ENCODE measurements around the gene DHH. TPM values are rescaled to one million over a fixed set of nuclear protein-coding genes. Genes with fewer than 3 reads are reported as not detected.

The DHH gene
- polyA plus RNA-seq, 2 of the 4 experiments (the other 2 are of a cell fraction): not detected

DNA sequence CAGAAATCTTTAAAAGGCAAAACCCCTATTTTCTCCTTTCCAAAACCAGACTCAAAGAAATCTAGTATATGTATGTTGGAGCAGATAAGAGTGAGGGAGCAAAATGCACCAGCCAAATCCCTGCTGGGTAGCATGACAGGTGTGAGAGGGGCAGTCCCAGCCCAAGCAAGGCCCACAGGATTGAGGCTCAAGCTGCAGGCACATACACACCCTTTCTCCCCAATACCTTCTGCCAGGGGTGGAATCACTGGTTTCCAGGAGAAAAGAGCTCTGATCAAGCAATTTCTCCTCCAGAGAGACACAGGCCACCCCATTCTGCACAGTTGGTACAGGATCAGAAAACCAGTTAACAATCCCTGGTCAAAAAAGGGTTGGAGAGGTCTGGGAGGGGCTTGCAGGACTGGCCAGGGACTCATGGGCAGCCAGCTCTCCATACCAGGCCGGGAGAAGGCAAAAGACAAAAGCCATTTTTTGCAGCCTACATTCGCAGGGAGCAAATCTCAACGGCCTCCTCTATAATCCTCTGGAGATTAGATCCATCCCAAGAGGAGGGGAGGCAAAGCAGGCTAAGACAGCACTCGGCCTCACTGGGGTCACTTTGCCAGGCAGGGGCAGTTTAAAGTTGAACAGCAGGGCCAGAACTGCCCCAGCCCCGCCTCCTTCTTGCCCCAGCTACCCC lies 36.1 kb downstream of the DHH start:
- H3K4me1 ChIP-seq: peaks cover 34% of the 10 kb centered on the region
- peak overlapping the region; percentile 94 to 99 for H3K27ac ChIP-seq
- H3K4me3 ChIP-seq: peak overlapping the region; percentile 81
- WGBS (ENCODE audit: missing lambda C conversion rate): 17% methylated on average over 5 of the region's 5 CpGs
- TF ChIP-seq MYC (IDR thresholded peaks at IDR 0.05; ENCODE audit: borderline replicate concordance, low read length): no peak
- TF ChIP-seq CBX8 (IDR thresholded peaks at IDR 0.05): no peak
- TF ChIP-seq ZSCAN20 (CRISPR knock-in tag; IDR thresholded peaks at IDR 0.05): no peak
- TF ChIP-seq ZC3H11A (IDR thresholded peaks at IDR 0.05): no peak
- no peak for TF ChIP-seq JUN (IDR thresholded peaks at IDR 0.05)
- ATAC-seq (no peak), FAIRE-seq (no peak), DNase-seq (ENCODE audit: low read depth in 1 of 2, low spot score in 1 of 2) (no peak)
- CTCF ChIA-PET: interaction anchor here (0.8 to 2.7 kb wide), 9 partner anchors 14 to 63 kb away, joined by 3 to 12 read pairs (median 4); no protein-coding TSS in a partner anchor
- POLR2A ChIA-PET: interaction anchor here (0.9 to 2.2 kb wide), 2 partner anchors 10 to 14 kb away, joined by 4 to 7 read pairs; no protein-coding TSS in a partner anchor
- H3K4me2 ChIP-seq: peak overlapping the region; percentile 96
- no peaks in the 10 kb centered on the region for H3K9me3 ChIP-seq

DNA sequence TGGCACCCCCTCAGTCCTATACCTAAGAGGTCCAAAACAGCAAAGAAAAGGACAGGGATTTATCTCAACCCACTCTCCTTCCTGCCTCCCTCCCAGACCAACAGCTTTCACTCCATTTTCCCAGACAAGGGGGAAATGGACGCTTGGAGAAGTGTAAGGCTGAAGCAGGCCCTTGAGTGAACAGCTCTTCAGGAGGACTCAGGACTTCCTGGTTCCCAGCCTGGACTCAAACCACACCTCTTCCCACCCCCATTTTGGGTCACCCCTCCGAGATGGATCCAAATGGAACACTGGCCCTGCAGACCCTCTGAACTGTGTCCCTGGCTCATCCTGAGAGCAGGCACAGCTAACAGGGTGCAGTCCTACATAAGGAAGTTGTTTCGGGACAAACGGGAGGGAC lies 36.7 kb downstream of the DHH start:
- WGBS (ENCODE audit: missing lambda C conversion rate): 17% methylated on average over 4 of the region's 4 CpGs
- ChIA-PET POLR2A (no interaction called here), CTCF (interaction anchor here (0.6 to 2.7 kb wide), 8 partner anchors 15 to 81 kb away, joined by 3 to 12 read pairs (median 4); no protein-coding TSS in a partner anchor)
- Histone ChIP-seq H3K4me2 (peak overlapping the region; percentile 96), H3K27ac (peak overlapping the region; percentile 6 to 99; a peak in 3 of 6 replicates), H3K9me3 (no peaks in the 10 kb centered on the region), H3K4me3 (peak overlapping the region; percentile 81), H3K4me1 (peaks cover 34% of the 10 kb centered on the region)
- no peak for ATAC-seq
- no peak for FAIRE-seq
- DNase-seq (ENCODE audit: low read depth in 1 of 2, low spot score in 1 of 2): no peak
- TF ChIP-seq RARB (CRISPR knock-in tag; IDR thresholded peaks at IDR 0.05): no peak
- TF ChIP-seq RAD21 (conservative IDR thresholded peaks at IDR 0.05 in 1 of 2, IDR thresholded peaks at IDR 0.05 in 1 of 2): no peak
- no peak for TF ChIP-seq NFE2L2 (conservative IDR thresholded peaks at IDR 0.05; ENCODE audit: low read length)
- TF ChIP-seq GATA3 (IDR thresholded peaks at IDR 0.05; ENCODE audit: borderline replicate concordance): no peak
- TF ChIP-seq, protein P1, sequence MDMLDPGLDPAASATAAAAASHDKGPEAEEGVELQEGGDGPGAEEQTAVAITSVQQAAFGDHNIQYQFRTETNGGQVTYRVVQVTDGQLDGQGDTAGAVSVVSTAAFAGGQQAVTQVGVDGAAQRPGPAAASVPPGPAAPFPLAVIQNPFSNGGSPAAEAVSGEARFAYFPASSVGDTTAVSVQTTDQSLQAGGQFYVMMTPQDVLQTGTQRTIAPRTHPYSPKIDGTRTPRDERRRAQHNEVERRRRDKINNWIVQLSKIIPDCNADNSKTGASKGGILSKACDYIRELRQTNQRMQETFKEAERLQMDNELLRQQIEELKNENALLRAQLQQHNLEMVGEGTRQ (IDR thresholded peaks at IDR 0.05): no peak
- TF ChIP-seq POLR2AphosphoS2 (conservative IDR thresholded peaks at IDR 0.05; ENCODE audit: low read length): no peak
- TF ChIP-seq SREBF2 (IDR thresholded peaks at IDR 0.05): no peak
- no peak for TF ChIP-seq ZSCAN20 (CRISPR knock-in tag; IDR thresholded peaks at IDR 0.05)
- TF ChIP-seq, protein P2, sequence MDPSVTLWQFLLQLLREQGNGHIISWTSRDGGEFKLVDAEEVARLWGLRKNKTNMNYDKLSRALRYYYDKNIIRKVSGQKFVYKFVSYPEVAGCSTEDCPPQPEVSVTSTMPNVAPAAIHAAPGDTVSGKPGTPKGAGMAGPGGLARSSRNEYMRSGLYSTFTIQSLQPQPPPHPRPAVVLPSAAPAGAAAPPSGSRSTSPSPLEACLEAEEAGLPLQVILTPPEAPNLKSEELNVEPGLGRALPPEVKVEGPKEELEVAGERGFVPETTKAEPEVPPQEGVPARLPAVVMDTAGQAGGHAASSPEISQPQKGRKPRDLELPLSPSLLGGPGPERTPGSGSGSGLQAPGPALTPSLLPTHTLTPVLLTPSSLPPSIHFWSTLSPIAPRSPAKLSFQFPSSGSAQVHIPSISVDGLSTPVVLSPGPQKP (IDR thresholded peaks at IDR 0.05; ENCODE audit: low read depth, low read length): no peak
- TF ChIP-seq, protein P3, sequence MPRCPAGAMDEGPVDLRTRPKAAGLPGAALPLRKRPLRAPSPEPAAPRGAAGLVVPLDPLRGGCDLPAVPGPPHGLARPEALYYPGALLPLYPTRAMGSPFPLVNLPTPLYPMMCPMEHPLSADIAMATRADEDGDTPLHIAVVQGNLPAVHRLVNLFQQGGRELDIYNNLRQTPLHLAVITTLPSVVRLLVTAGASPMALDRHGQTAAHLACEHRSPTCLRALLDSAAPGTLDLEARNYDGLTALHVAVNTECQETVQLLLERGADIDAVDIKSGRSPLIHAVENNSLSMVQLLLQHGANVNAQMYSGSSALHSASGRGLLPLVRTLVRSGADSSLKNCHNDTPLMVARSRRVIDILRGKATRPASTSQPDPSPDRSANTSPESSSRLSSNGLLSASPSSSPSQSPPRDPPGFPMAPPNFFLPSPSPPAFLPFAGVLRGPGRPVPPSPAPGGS (IDR thresholded peaks at IDR 0.05): no peak
- TF ChIP-seq JUN (IDR thresholded peaks at IDR 0.05): no peak
- TF ChIP-seq, protein P4, sequence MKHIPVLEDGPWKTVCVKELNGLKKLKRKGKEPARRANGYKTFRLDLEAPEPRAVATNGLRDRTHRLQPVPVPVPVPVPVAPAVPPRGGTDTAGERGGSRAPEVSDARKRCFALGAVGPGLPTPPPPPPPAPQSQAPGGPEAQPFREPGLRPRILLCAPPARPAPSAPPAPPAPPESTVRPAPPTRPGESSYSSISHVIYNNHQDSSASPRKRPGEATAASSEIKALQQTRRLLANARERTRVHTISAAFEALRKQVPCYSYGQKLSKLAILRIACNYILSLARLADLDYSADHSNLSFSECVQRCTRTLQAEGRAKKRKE (CRISPR knock-in tag; IDR thresholded peaks at IDR 0.05; ENCODE audit: low read depth): no peak

DNA sequence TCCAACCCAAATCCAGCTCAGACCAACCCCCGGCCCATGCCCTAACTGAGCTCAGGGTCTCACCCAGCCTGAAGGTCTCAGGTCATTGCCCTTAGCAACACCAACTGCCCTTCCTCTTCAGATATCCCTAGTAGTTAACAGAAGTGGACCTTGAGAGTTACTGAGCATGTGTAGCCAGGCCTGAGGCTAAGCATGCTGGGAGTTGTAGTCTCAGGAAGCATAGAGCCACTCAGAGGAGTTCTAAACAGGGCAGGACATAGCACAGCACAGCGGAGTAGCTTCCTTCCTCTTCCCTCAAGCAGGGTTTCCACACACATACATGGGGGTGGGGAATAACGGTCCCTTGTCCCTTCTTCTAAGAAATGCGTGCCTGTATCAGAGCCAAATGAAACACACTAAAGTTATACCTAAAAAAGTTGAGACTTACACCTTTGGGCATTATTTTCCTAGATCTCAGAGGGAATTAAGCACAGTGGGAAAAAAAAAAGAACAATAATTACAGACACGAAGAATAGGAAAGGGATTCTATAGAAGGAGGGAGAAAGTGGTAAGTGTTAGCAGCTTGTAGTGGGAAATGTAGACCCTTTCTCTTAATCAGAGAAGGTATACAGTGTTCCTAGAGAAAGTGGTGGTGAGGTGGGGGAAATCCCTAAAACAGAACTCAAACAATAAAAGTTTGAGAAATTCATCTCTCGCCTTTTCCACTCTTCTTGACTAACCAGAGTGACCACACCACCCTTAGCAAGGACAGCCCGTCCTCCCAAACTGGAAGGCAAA lies 38.4 kb downstream of the DHH start:
- Histone ChIP-seq H3K4me3 (no peak overlapping the region), H3K4me2 (peak overlapping the region; percentile 96), H3K27ac (no peak overlapping the region), H3K9me3 (no peaks in the 10 kb centered on the region), H3K4me1 (peaks cover 29% of the 10 kb centered on the region)
- ChIA-PET POLR2A (no interaction called here), CTCF (interaction anchor here (0.6 to 3.3 kb wide), 7 partner anchors 9 to 212 kb away, joined by 3 to 27 read pairs (median 6); partner anchors contain the start of gene TUBA1A)
- DNase-seq (ENCODE audit: low read depth in 1 of 2, low spot score in 1 of 2) (peak; percentile 75 to 83), FAIRE-seq (no peak), ATAC-seq (peak; percentile 57 to 79; a peak in 5 of 6 replicates)
- 64% methylated on average over 7 of the region's 7 CpGs for WGBS (ENCODE audit: missing lambda C conversion rate)
- TF ChIP-seq ZFP36 (IDR thresholded peaks at IDR 0.05; ENCODE audit: borderline replicate concordance, partially characterized antibody): peak; percentile 46
- no peak for TF ChIP-seq POLR2AphosphoS2 (conservative IDR thresholded peaks at IDR 0.05; ENCODE audit: low read length)
- TF ChIP-seq FOXS1 (CRISPR knock-in tag; IDR thresholded peaks at IDR 0.05): no peak
